HepG2 (cell line): ENCODE data around the gene CBLC. TPM values are rescaled to one million over a fixed set of nuclear protein-coding genes. Genes with fewer than 3 reads are reported as not detected.

Source experiments
- ATAC-seq: fragments of 200-7000 bp; cut with Tn5 transposase; 3 replicates; pipeline ENCODE4 v1.9.1; 2020; ENCODE audit warnings: mild to moderate bottlenecking, moderate library complexity
- BruUV-seq: library from RNA; stranded (reverse); fragments of 400-500 nt; replicated peaks from 2 replicates; lab custom pipeline; 2021; lab: Mats Ljungman, UMichigan
- CTCF ChIA-PET: fragments of 300-600 bp; formaldehyde crosslinking; extraction: SDS; loops from one replicate; lab custom pipeline; 2021; ENCODE audit warnings: low total read pairs, inconsistent platforms, low intra/inter-chr PET ratio; lab: Yijun Ruan, JAX
- POLR2A ChIA-PET: fragments of 350-600 bp; sonication (Branson Sonifier 250); formaldehyde crosslinking; loops from one replicate; lab custom pipeline; 2020; ENCODE audit warnings: antibody characterized with exemption, inconsistent platforms; lab: Yijun Ruan, JAX
- DNase-seq: peaks from one replicate; pipeline ENCODE4 v3.0.0-alpha.2; 2015; ENCODE audit warnings: low spot score
- FAIRE-seq: peaks from 3 replicates; lab custom pipeline; 2011; peaks lifted over from hg19 to GRCh38; lab: Jason Lieb, UNC
- H2AFZ ChIP-seq: one replicate; pipeline ENCODE4 v1.6.1; 2011; ENCODE audit warnings: low read length, inconsistent platforms
- H3K27ac ChIP-seq: fragments of 300-600 bp; 3 replicates; pipeline ENCODE4 v1.8.0; 2011; ENCODE audit warnings: mixed run types, mild to moderate bottlenecking, mixed read lengths, low read length, inconsistent platforms; ENCODE audit not compliant: insufficient read depth; ENCODE audit errors: extremely low read length
- H3K27me3 ChIP-seq, 2 experiments: fragments of 200-600 bp in 1 of 2; 2 replicates in 1 of 2; 3 replicates in 1 of 2; pipeline versions ENCODE4 v1.6.0 to v1.8.0; 2011; ENCODE audit warnings: low read length in 2 of 2, mild to moderate bottlenecking in 2 of 2, moderate library complexity in 2 of 2, inconsistent platforms in 1 of 2; ENCODE audit not compliant: insufficient read depth in 2 of 2, control insufficient read depth in 1 of 2
- H3K36me3 ChIP-seq, 2 experiments: fragments of 200-600 bp in 1 of 2; replicated peaks in 1 of 2; 2 replicates in 1 of 2; 3 replicates in 1 of 2; pipeline versions ENCODE4 v1.5.1 to v1.8.0; 2011; ENCODE audit warnings: low read length in 2 of 2, inconsistent platforms in 1 of 2; ENCODE audit not compliant: insufficient read depth in 2 of 2, control insufficient read depth in 1 of 2
- H3K4me1 ChIP-seq: 2 replicates; pipeline ENCODE4 v1.5.1; 2012; ENCODE audit warnings: low read length, inconsistent platforms; ENCODE audit not compliant: insufficient read depth
- H3K4me2 ChIP-seq: 2 replicates; pipeline ENCODE4 v1.6.0; 2011; ENCODE audit warnings: low read depth, low read length, inconsistent platforms
- H3K4me3 ChIP-seq, 3 experiments: fragments of 200-600 bp in 1 of 3; sonication (generic), shearing (Covaris generic) in 1 of 3; replicated peaks in 1 of 3; 2 replicates each; pipeline ENCODE4 v1.5.1; 2011 to 2016; ENCODE audit warnings: low read length in 3 of 3, inconsistent platforms in 2 of 3, low read depth in 2 of 3, mild to moderate bottlenecking in 2 of 3, control low read depth in 1 of 3, mixed read lengths in 1 of 3; ENCODE audit not compliant: insufficient read depth in 1 of 3
- H3K79me2 ChIP-seq: one replicate; pipeline ENCODE4 v1.6.1; 2011; ENCODE audit warnings: low read length, inconsistent platforms; ENCODE audit not compliant: insufficient read depth
- H3K9ac ChIP-seq: 2 replicates; pipeline ENCODE4 v1.6.0; 2011; ENCODE audit warnings: mild to moderate bottlenecking, low read depth, low read length, inconsistent platforms; ENCODE audit not compliant: insufficient read depth
- H3K9me3 ChIP-seq: 2 replicates; pipeline ENCODE4 v1.5.1; 2012; ENCODE audit warnings: mild to moderate bottlenecking, low read length
- H4K20me1 ChIP-seq: 2 replicates; pipeline ENCODE4 v1.6.0; 2011; ENCODE audit warnings: inconsistent platforms, mild to moderate bottlenecking, low read length, moderate library complexity; ENCODE audit not compliant: insufficient read depth
- ASH2L ChIP-seq: fragments of 300-600, 200-600 bp; sonication (generic); IDR thresholded peaks from 2 replicates; pipeline ENCODE4 v1.7.0; 2017; ENCODE audit warnings: low read depth, mild to moderate bottlenecking, moderate library complexity, mixed read lengths, low read length; ENCODE audit not compliant: insufficient read length
- HNRNPLL ChIP-seq: fragments of 200-400 bp; formaldehyde crosslinking; IDR thresholded peaks from 2 replicates; pipeline ENCODE4 v1.6.1; 2017; ENCODE audit warnings: mild to moderate bottlenecking, low read depth, low read length; ENCODE audit not compliant: poor library complexity, severe bottlenecking
- JUND ChIP-seq: sonication (generic); formaldehyde crosslinking; IDR thresholded peaks from 2 replicates; pipeline ENCODE4 v1.8.0; 2022; ENCODE audit warnings: mild to moderate bottlenecking, missing genetic modification reagents
- PCBP1 ChIP-seq: fragments of 200-400 bp; formaldehyde crosslinking; IDR thresholded peaks from 2 replicates; pipeline ENCODE4 v1.6.1; 2017; ENCODE audit warnings: mild to moderate bottlenecking, low read depth, low read length, borderline replicate concordance
- RBFOX2 ChIP-seq: fragments of 200-400 bp; formaldehyde crosslinking; IDR thresholded peaks from 2 replicates; pipeline ENCODE4 v1.6.1; 2017; ENCODE audit warnings: low read depth, mild to moderate bottlenecking, low read length
- ZBTB38 ChIP-seq: sonication (generic); formaldehyde crosslinking; IDR thresholded peaks from 2 replicates; pipeline ENCODE4 v1.5.1; 2020; ENCODE audit warnings: mild to moderate bottlenecking, missing genetic modification reagents
- WGBS: methylation state at CpG from one replicate; pipeline ENCODE4 v1.1.6; 2017; ENCODE audit warnings: low lambda C conversion rate; 5-methylcytosine and 5-hydroxymethylcytosine counted together
- in situ Hi-C: cut with HindIII; loops from 2 replicates; pipeline ENCODE4 v1.10.0; 2017; ENCODE audit warnings: low pct_unique_long_range_greater_than_20kb; ENCODE audit not compliant: extremely low pct_ligation_motif_present
- intact Hi-C: fragments of 100-400 bp; cut with micrococcal nuclease; formaldehyde crosslinking; loops from one replicate; pipeline ENCODE4 v1.10.0; 2022; ENCODE audit not compliant: unreplicated experiment
- polyA plus RNA-seq, 8 experiments: library from polyadenylated mRNA; depleted of rRNA in 3 of 8; stranded (reverse) in 7 of 8; unstranded in 1 of 8; fragments of >200 nt; fragmentation: Illumina TruSeq in 4 of 8; extraction: Trizol in 4 of 8; gene quantifications; 2 replicates each; pipeline versions ENCODE4 v1.2.1 to v1.2.3, GENCODE V29; 2011 to 2016; ENCODE audit warnings: low read depth in 4 of 8, missing spikeins in 1 of 8, mixed read lengths in 1 of 8; ENCODE audit not compliant: insufficient read depth in 1 of 8
- total RNA-seq, 5 experiments: library from RNA; depleted of rRNA; stranded (reverse); fragments of >200 nt; fragmentation: Illumina TruSeq; extraction: Trizol; gene quantifications; 2 replicates each; pipeline ENCODE4 v1.2.3, GENCODE V29; 2016; ENCODE audit warnings: low read depth in 1 of 5
- TF ChIP-seq, protein P1 (sequence below): sonication (generic); formaldehyde crosslinking; IDR thresholded peaks from 2 replicates; pipeline ENCODE4 v1.4.0; 2020; ENCODE audit warnings: missing genetic modification reagents

CBLC gene
- total and polyA plus RNA-seq, 2 of the 13 experiments (the other 11 are each of a cell fraction or from before 2014, with no cell fraction given) = 1.8 to 2.6 TPM

DNA sequence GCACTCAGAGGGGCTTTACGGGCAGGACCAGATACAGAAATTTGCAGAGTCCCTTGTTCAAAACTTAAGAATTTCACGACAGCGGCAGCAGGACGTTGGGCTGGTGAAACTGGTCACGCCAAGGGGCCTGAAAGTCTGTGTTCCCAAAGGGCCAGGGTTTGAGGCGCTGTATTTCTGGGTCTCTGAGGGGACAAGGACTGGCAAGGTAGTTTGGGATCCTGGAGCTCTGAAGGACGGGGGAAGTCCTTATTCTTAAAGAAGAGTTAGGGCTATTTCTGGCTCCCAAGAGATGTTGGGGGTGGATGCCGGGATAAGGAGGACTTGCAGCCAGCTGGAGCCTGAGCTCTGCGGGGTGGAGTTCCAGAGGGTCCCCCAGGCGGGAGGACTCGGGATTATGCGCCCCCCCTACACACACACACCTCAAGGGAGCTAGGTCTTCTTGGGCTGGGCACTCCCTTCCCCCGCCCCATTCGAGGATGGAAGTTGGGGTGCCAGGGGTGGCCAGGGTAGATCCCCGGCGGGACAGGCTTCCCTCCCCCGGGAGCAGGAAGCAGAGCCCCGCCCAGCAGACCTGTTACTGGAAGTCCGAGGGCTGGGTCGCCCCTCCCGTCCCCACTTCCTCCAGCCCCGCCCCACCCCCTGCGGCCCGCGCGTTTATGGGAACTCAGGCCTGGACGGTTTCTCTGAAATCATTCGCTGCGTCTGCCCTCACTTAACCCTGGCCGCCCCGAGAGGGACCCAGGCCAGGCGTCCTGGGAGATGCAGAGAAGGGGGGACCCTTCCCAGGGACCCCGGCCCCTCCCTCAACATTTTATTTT is 23.5 kb upstream of the CBLC start:
- BruUV-seq = no TSS peak
- H3K36me3 ChIP-seq = peaks cover 9 to 23% of the 10 kb centered on the region in 2 experiments; a peak in 4 of 5 replicates
- H3K4me2 ChIP-seq = no peak overlapping the region
- ATAC-seq = no peak
- no peaks in the 10 kb centered on the region for H3K9me3 ChIP-seq
- H3K27ac ChIP-seq = no peak overlapping the region
- no peak for DNase-seq
- no peak overlapping the region for H3K4me3 ChIP-seq
- in situ Hi-C loops (no loop called here), intact Hi-C loops (no loop called here)
- ChIA-PET POLR2A (interaction anchor here (0.7 to 2.1 kb wide), 6 partner anchors 11 to 62 kb away, joined by 3 to 9 read pairs (median 4); no protein-coding TSS in a partner anchor), CTCF (no interaction called here)
- no peak overlapping the region for H3K9ac ChIP-seq
- WGBS = 95% methylated on average over 17 of the region's 33 CpGs
- peaks cover 61% of the 10 kb centered on the region for H3K4me1 ChIP-seq
- H3K27me3 ChIP-seq = no peaks in the 10 kb centered on the region
- TF ChIP-seq, protein P1, sequence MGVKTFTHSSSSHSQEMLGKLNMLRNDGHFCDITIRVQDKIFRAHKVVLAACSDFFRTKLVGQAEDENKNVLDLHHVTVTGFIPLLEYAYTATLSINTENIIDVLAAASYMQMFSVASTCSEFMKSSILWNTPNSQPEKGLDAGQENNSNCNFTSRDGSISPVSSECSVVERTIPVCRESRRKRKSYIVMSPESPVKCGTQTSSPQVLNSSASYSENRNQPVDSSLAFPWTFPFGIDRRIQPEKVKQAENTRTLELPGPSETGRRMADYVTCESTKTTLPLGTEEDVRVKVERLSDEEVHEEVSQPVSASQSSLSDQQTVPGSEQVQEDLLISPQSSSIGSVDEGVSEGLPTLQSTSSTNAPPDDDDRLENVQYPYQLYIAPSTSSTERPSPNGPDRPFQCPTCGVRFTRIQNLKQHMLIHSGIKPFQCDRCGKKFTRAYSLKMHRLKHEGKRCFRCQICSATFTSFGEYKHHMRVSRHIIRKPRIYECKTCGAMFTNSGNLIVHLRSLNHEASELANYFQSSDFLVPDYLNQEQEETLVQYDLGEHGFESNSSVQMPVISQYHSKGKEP = no peak
- peak; percentile 24; the same call in 1 of the 2 replicates for TF ChIP-seq ZBTB38 (CRISPR knock-in tag)
- peak; percentile 21 for TF ChIP-seq HNRNPLL
- TF ChIP-seq PCBP1 = 0 out of 2 replicates have a peak, but pooled peaks have one; percentile 46
- peak; percentile 38; the same call in 1 of the 2 replicates for TF ChIP-seq RBFOX2
- no peak for TF ChIP-seq ASH2L
- TF ChIP-seq JUND (CRISPR knock-in tag) = no peak
- H4K20me1 ChIP-seq = no peaks in the 10 kb centered on the region
- H2AFZ ChIP-seq = no peak overlapping the region
- no peak for FAIRE-seq
- peaks cover 12% of the 10 kb centered on the region for H3K79me2 ChIP-seq
